ENCODE measurements around the gene ALG12.

Gene ALG12

GRCh38 chr22:49917974-49918910 lies at the start of gene ALG12, which contains the start of gene CRELD2:
Gene ALG12, minus strand, starts transcription at chr22:49918438. Its CDS starts 4,673 bp downstream, at chr22:49913765.
Gene CRELD2, plus strand, starts transcription at chr22:49918634. Its CDS starts 136 bp downstream, at chr22:49918770.
- TF ChIP-seq CTCF (IDR thresholded peaks at IDR 0.05; ENCODE audit: low read depth, low read length) = no peak

GRCh38 chr22:49967706-49968208 lies 49.5 kb upstream of the ALG12 start:
- no peak for TF ChIP-seq CTCF (IDR thresholded peaks at IDR 0.05; ENCODE audit: low read depth, low read length)
- no peak overlapping the region for H3K4me3 ChIP-seq (ENCODE audit: low read depth, low read length)

More at GRCh38 chr22:49917974-49918910, at the start of gene ALG12, which contains the start of gene CRELD2:
- H3K4me3 ChIP-seq (ENCODE audit: low read depth, low read length) = peak within 1 kb of the TSS; percentile 77

- no peak overlapping the region for H3K4me3 ChIP-seq (ENCODE audit: low read depth, low read length)
- no peak for TF ChIP-seq CTCF (IDR thresholded peaks at IDR 0.05; ENCODE audit: low read depth, low read length)
Observed at GRCh38 chr22:49966774-49967705, 48.8 kb upstream of the ALG12 start.

- no peak overlapping the region for H3K4me3 ChIP-seq (ENCODE audit: low read depth, low read length)
- no peak for TF ChIP-seq CTCF (IDR thresholded peaks at IDR 0.05; ENCODE audit: low read depth, low read length)
Observed at GRCh38 chr22:49966041-49966773, 48.0 kb upstream of the ALG12 start.

GRCh38 chr22:49965091-49966040 lies 47.1 kb upstream of the ALG12 start:
- TF ChIP-seq CTCF (IDR thresholded peaks at IDR 0.05; ENCODE audit: low read depth, low read length) = no peak
- H3K4me3 ChIP-seq (ENCODE audit: low read depth, low read length) = no peak overlapping the region

Data from WI38 (cell line).